NCI-H1436 (cell line): ENCODE results near the gene ETFRF1.
A peak's percentile ranks its signal among the peaks of the same experiment; 100 is the strongest.

ENCODE experiments used
- DNase-seq: peaks from one replicate; lab custom pipeline; 2025; lab: John Stamatoyannopoulos, UW

ETFRF1 gene

GRCh38 chr12:25195056-25195971 lies at the start of gene ETFRF1, which contains the start of gene DNAI7:
ETFRF1 (plus strand) TSS chr12:25195237; CDS start chr12:25203957, 8,720 bp downstream.
DNAI7 (minus strand) TSS chr12:25195160; CDS start chr12:25195078, 82 bp downstream.
- DNase-seq = peak; percentile 95

- DNase-seq = no peak
These were observed 48.4 kb upstream of the ETFRF1 start for GRCh38 chr12:25146686-25147085.

- DNase-seq = no peak
These were observed 43.6 kb upstream of the ETFRF1 start for GRCh38 chr12:25151476-25151875.

GRCh38 chr12:25152055-25152454 lies 43.0 kb upstream of the ETFRF1 start:
- no peak for DNase-seq

GRCh38 chr12:25155022-25155576 lies 39.9 kb upstream of the ETFRF1 start:
- no peak for DNase-seq

- DNase-seq = no peak
These were observed 39.0 kb upstream of the ETFRF1 start for GRCh38 chr12:25156061-25156460.

GRCh38 chr12:25162866-25163265 lies 32.2 kb upstream of the ETFRF1 start:
- no peak for DNase-seq

GRCh38 chr12:25182765-25183164 lies 12.3 kb upstream of the ETFRF1 start:
- DNase-seq = no peak

GRCh38 chr12:25184132-25184531 lies 10.9 kb upstream of the ETFRF1 start:
- no peak for DNase-seq

GRCh38 chr12:25186038-25186787 lies 8.8 kb upstream of the ETFRF1 start:
- no peak for DNase-seq

GRCh38 chr12:25186788-25187402 lies 8.1 kb upstream of the ETFRF1 start:
- no peak for DNase-seq

- DNase-seq = no peak
These were observed 7.3 kb upstream of the ETFRF1 start for GRCh38 chr12:25187781-25188180.

- no peak for DNase-seq
These were observed 5.4 kb upstream of the ETFRF1 start for GRCh38 chr12:25189656-25190055.

- DNase-seq = no peak
These were observed 4.2 kb upstream of the ETFRF1 start for GRCh38 chr12:25190793-25191192.

GRCh38 chr12:25194214-25194613 lies 823 bp upstream of the ETFRF1 start:
- no peak for DNase-seq

- DNase-seq = no peak
These were observed 348 bp upstream of the ETFRF1 start for GRCh38 chr12:25194722-25195055.

GRCh38 chr12:25197608-25198007 lies 2.6 kb downstream of the ETFRF1 start:
- no peak for DNase-seq

GRCh38 chr12:25200703-25201102 lies 5.7 kb downstream of the ETFRF1 start:
- DNase-seq = no peak

GRCh38 chr12:25202137-25202536 lies 7.1 kb downstream of the ETFRF1 start:
- DNase-seq = no peak

- no peak for DNase-seq
These were observed 12.4 kb downstream of the ETFRF1 start for GRCh38 chr12:25207411-25207810.

GRCh38 chr12:25207846-25208245 lies 12.8 kb downstream of the ETFRF1 start:
- DNase-seq = no peak

GRCh38 chr12:25208554-25208953 lies 13.5 kb downstream of the ETFRF1 start:
- DNase-seq = no peak
